Lung (tissue), 12 donors: ENCODE results near the gene ATP2B3. TPM values are rescaled to one million over a fixed set of nuclear protein-coding genes. Genes with fewer than 3 reads are reported as not detected.

Experiments
- ATAC-seq: fragments of 200-7000 bp; cut with Tn5 transposase; one replicate; pipeline ENCODE4 v1.9.1; 2020; ENCODE audit warnings: moderate number of reproducible peaks; ENCODE audit not compliant: insufficient read depth, low FRiP score
- DNase-seq, 3 donors: peaks; one replicate each; pipeline ENCODE4 v3.0.0-alpha.2; 2013 to 2017
- H3K27ac ChIP-seq, 2 donors: one replicate each; pipeline ENCODE4 v1.5.1; 2013; ENCODE audit warnings: mild to moderate bottlenecking in 2 of 2, moderate library complexity in 2 of 2, control low read depth in 1 of 2, inconsistent platforms in 1 of 2, low read depth in 1 of 2, low read length in 1 of 2
- H3K27me3 ChIP-seq, 3 donors: one replicate each; pipeline ENCODE4 v1.5.1; 2013; ENCODE audit warnings: low read length in 2 of 3; ENCODE audit not compliant: control insufficient read depth in 3 of 3, insufficient read depth in 3 of 3
- H3K36me3 ChIP-seq, 4 donors: one replicate each; pipeline ENCODE4 v1.5.1; 2013; ENCODE audit warnings: low read length in 4 of 4, mild to moderate bottlenecking in 1 of 4, moderate library complexity in 1 of 4; ENCODE audit not compliant: control insufficient read depth in 4 of 4, insufficient read depth in 4 of 4
- H3K4me1 ChIP-seq, 5 donors: one replicate each; pipeline ENCODE4 v1.5.1; 2013; ENCODE audit warnings: low read length in 5 of 5, mild to moderate bottlenecking in 2 of 5, moderate library complexity in 1 of 5; ENCODE audit not compliant: control insufficient read depth in 5 of 5, insufficient read depth in 5 of 5
- H3K4me3 ChIP-seq: one replicate; pipeline ENCODE4 v1.5.1; 2013; ENCODE audit warnings: mild to moderate bottlenecking, control low read depth, moderate library complexity
- H3K9ac ChIP-seq, 2 donors: one replicate each; pipeline ENCODE4 v1.5.1; 2013; ENCODE audit warnings: low read length in 2 of 2, control low read depth in 1 of 2; ENCODE audit not compliant: insufficient read depth in 1 of 2
- H3K9me3 ChIP-seq, 4 donors: one replicate each; pipeline ENCODE4 v1.5.1; 2013; ENCODE audit warnings: low read length in 3 of 4, mild to moderate bottlenecking in 1 of 4, moderate library complexity in 1 of 4; ENCODE audit not compliant: control insufficient read depth in 4 of 4, insufficient read depth in 3 of 4
- WGBS, 2 donors: extraction: QIAGEN DNeasy Blood & Tissue Kit; methylation state at CpG; one replicate each; pipeline ENCODE4 v1.1.7; 2013; 5-methylcytosine and 5-hydroxymethylcytosine counted together
- polyA plus RNA-seq, 2 donors: library from polyadenylated mRNA; stranded (reverse); fragments of 200-250 nt; gene quantifications; one replicate each; pipeline ENCODE4 v1.2.1, GENCODE V29; 2013
- total RNA-seq, 2 donors: library from RNA; depleted of rRNA in 1 of 2; stranded (reverse); fragments of >200 nt in 1 of 2; gene quantifications; one replicate each; pipeline ENCODE4 v1.2.1, GENCODE V29; 2014 to 2021
- TF ChIP-seq, protein P1 (sequence below): IDR thresholded peaks from 2 replicates; pipeline ENCODE4 v1.5.1; 2012; ENCODE audit warnings: mild to moderate bottlenecking; ENCODE audit errors: control extremely low read depth, extremely low read depth
- donor health status: control.
- donor health status: control.
- donor health status: Bipolar disorder and iron deficiency.
- donor health status: healthy.
- donor health status: DM: yes; HTN: yes; CAD: no.

ATP2B3 gene
- total and polyA plus RNA-seq, 4 donors = 0.21 to 0.54 TPM; not detected in 2

DNA sequence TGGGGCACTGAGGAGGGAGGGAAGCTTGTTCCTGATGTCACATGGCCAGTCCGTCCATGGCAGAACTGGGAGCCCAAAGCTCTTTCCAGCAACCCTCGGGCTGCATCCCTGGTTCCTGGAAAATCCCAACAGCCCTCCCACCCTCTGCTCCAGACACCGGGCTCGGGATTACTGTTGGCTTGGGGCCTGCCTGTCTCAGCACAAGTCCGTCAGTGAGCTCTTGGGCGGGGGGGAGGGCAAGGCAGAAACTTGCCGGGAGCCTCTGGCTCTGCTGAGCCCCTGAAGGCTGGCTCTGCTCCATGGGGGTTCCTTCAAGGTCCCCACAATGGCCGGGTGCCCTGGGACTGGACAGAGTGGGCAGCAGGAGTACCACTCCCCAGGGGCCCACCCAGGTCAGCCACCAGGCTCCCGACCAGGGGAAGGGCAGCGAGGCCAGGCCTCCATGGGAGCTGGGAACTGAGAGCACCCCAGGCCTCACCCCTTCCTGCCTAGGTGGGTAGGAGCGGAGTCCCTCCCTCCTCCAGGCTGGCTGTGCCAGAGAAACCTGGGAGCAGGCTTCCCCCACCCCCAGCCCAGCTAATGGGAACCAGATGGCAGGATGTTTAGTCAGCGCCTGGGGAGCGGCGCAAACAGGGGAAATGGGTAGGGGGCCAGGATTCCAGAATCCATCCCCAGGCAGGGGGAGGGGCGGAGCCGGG lies 40.6 kb upstream of the ATP2B3 start:
- Histone ChIP-seq H3K4me1 (peaks cover 0 to 30% (median 11%) of the 10 kb centered on the region in 5 donors), H3K9me3 (peaks cover 0 to 7% (median 0%) of the 10 kb centered on the region in 4 donors), H3K27me3 (no peaks in the 10 kb centered on the region), H3K4me3 (no peak overlapping the region), H3K27ac (peak overlapping the region; percentile 37 to 62), H3K9ac (no peak overlapping the region), H3K36me3 (no peaks in the 10 kb centered on the region)
- ATAC-seq (no peak), DNase-seq (peak; percentile 70 to 86 (median 78))
- TF ChIP-seq, protein P1, sequence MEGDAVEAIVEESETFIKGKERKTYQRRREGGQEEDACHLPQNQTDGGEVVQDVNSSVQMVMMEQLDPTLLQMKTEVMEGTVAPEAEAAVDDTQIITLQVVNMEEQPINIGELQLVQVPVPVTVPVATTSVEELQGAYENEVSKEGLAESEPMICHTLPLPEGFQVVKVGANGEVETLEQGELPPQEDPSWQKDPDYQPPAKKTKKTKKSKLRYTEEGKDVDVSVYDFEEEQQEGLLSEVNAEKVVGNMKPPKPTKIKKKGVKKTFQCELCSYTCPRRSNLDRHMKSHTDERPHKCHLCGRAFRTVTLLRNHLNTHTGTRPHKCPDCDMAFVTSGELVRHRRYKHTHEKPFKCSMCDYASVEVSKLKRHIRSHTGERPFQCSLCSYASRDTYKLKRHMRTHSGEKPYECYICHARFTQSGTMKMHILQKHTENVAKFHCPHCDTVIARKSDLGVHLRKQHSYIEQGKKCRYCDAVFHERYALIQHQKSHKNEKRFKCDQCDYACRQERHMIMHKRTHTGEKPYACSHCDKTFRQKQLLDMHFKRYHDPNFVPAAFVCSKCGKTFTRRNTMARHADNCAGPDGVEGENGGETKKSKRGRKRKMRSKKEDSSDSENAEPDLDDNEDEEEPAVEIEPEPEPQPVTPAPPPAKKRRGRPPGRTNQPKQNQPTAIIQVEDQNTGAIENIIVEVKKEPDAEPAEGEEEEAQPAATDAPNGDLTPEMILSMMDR = no peak
- 63 to 66% methylated on average over 15 to 16 of the region's 16 CpGs for WGBS, 2 donors

GRCh38 chrX:153477364-153477857 lies 40.0 kb upstream of the ATP2B3 start:
- H3K9me3 ChIP-seq = peaks cover 0 to 7% (median 0%) of the 10 kb centered on the region in 4 donors
- TF ChIP-seq, protein P1 = no peak
- peak overlapping the region; percentile 2 to 62 for H3K27ac ChIP-seq
- no peaks in the 10 kb centered on the region for H3K27me3 ChIP-seq
- no peak overlapping the region for H3K4me3 ChIP-seq
- DNase-seq (no peak), ATAC-seq (no peak)
- WGBS, 2 donors = 65 to 67% methylated on average over 6 to 11 of the region's 11 CpGs
- no peaks in the 10 kb centered on the region for H3K36me3 ChIP-seq
- H3K9ac ChIP-seq = peak overlapping the region in 1 of 2 donors; percentile 47
- peaks cover 0 to 30% (median 11%) of the 10 kb centered on the region in 5 donors for H3K4me1 ChIP-seq

DNA sequence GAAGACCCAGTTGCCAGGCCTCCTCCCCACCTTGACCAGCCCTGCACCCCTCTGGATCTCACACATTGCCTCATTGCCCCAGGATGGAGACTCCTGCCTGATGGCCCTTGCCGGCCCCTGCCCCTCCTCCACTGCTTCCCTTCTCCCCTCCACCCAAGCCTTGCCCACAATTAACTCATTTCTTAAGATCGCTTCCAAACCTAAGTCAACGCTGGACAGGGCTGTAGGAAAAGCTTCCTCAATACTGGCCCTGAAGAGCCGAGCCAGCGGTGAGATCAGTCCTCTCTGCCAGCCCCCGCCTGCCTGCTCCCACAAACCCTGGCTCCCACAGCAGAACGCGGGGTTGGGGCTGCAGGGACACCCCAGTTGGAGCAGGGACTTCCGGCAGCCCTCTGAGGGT lies 39.5 kb upstream of the ATP2B3 start:
- DNase-seq (peak in 2 of 3 donors; percentile 34 to 46), ATAC-seq (no peak)
- Histone ChIP-seq H3K27me3 (no peaks in the 10 kb centered on the region), H3K36me3 (no peaks in the 10 kb centered on the region), H3K9me3 (peaks cover 0 to 7% (median 0%) of the 10 kb centered on the region in 4 donors), H3K4me1 (peaks cover 0 to 30% (median 11%) of the 10 kb centered on the region in 5 donors), H3K9ac (no peak overlapping the region), H3K27ac (no peak overlapping the region), H3K4me3 (no peak overlapping the region)
- 69 to 79% methylated on average over 8 to 9 of the region's 9 CpGs for WGBS, 2 donors
- TF ChIP-seq, protein P1 = no peak
